GM18498 (cell line): ENCODE measurements around the gene PRUNE1.

ENCODE experiments used
- ATAC-seq: cut with Tn5 transposase; IDR thresholded peaks from one replicate; pipeline ENCODE4 v1.9.1; 2021; ENCODE audit warnings: mild to moderate bottlenecking, moderate library complexity; ENCODE audit not compliant: unreplicated experiment

The PRUNE1 gene

GRCh38 chr1:150976879-150977694 lies 31.2 kb upstream of the PRUNE1 start:
- no peak for ATAC-seq

GRCh38 chr1:150979092-150980056 lies 28.9 kb upstream of the PRUNE1 start:
- peak; percentile 45 for ATAC-seq

- no peak for ATAC-seq
These were observed 27.0 kb upstream of the PRUNE1 start for GRCh38 chr1:150981177-150981804.

GRCh38 chr1:150981805-150982712 lies 26.2 kb upstream of the PRUNE1 start, which contains the start of gene ANXA9:
Gene ANXA9, plus strand, starts transcription at chr1:150982292. Its CDS starts 814 bp downstream, at chr1:150983106.
- ATAC-seq = no peak

- ATAC-seq = no peak
These were observed 22.9 kb upstream of the PRUNE1 start for GRCh38 chr1:150985179-150985825.

GRCh38 chr1:150987924-150988323 lies 20.3 kb upstream of the PRUNE1 start:
- no peak for ATAC-seq

GRCh38 chr1:150992626-150993025 lies 15.6 kb upstream of the PRUNE1 start:
- ATAC-seq = no peak

GRCh38 chr1:150994248-150994647 lies 14.0 kb upstream of the PRUNE1 start:
- no peak for ATAC-seq

GRCh38 chr1:150995460-150995859 lies 12.8 kb upstream of the PRUNE1 start:
- no peak for ATAC-seq

- no peak for ATAC-seq
These were observed 12.4 kb upstream of the PRUNE1 start for GRCh38 chr1:150995896-150996295.

- no peak for ATAC-seq
These were observed 10.9 kb upstream of the PRUNE1 start for GRCh38 chr1:150997126-150997872.

- ATAC-seq = no peak
These were observed 10.3 kb upstream of the PRUNE1 start for GRCh38 chr1:150997949-150998348.

- ATAC-seq = no peak
These were observed 9.1 kb upstream of the PRUNE1 start for GRCh38 chr1:150999051-150999674.

GRCh38 chr1:150999926-151000325 lies 8.3 kb upstream of the PRUNE1 start:
- no peak for ATAC-seq

GRCh38 chr1:151000408-151000807 lies 7.8 kb upstream of the PRUNE1 start:
- no peak for ATAC-seq

- ATAC-seq = no peak
These were observed 6.6 kb upstream of the PRUNE1 start for GRCh38 chr1:151001602-151002001.

- ATAC-seq = no peak
These were observed 6.2 kb upstream of the PRUNE1 start for GRCh38 chr1:151002051-151002450.

- no peak for ATAC-seq
These were observed 5.6 kb upstream of the PRUNE1 start for GRCh38 chr1:151002611-151003010.
